Brain microvascular endothelial cell (primary cell): ENCODE results near the gene C14orf180.

ENCODE experiments used
- DNase-seq: peaks from one replicate; pipeline ENCODE4 v3.0.0-alpha.2; 2020
- H3K27ac ChIP-seq: fragments of 250-450 bp; sonication (Bioruptor Pico); 2 replicates; pipeline ENCODE4 v1.5.1; 2020; ENCODE audit warnings: mild to moderate bottlenecking, moderate library complexity
- H3K27me3 ChIP-seq: fragments of 250-450 bp; sonication (Bioruptor Pico); replicated peaks from 2 replicates; pipeline ENCODE4 v1.5.1; 2020; ENCODE audit warnings: mild to moderate bottlenecking
- H3K36me3 ChIP-seq: fragments of 250-450 bp; sonication (Bioruptor Pico); replicated peaks from 2 replicates; pipeline ENCODE4 v1.5.1; 2020; ENCODE audit warnings: mild to moderate bottlenecking
- H3K4me3 ChIP-seq: 2 replicates; pipeline ENCODE4 v1.5.1; 2011; ENCODE audit warnings: low read depth, mild to moderate bottlenecking, control low read depth, low read length, moderate library complexity
- CTCF ChIP-seq: IDR thresholded peaks from 2 replicates; pipeline ENCODE4 v1.5.1; 2011; ENCODE audit warnings: low read depth, mild to moderate bottlenecking, moderate library complexity, low read length, control low read depth, inconsistent platforms; ENCODE audit errors: missing control alignments
- in situ Hi-C: cut with HindIII; loops from 2 replicates; pipeline ENCODE4 v1.10.0; 2017; ENCODE audit warnings: low sequenced_read_pairs, low pct_ligation_motif_present

The C14orf180 gene

GRCh38 chr14:104579507-104579906 is at the start of gene C14orf180:
TSS of gene C14orf180 (plus strand) at chr14:104579764. CDS start at chr14:104586431, 6,667 bp downstream.
- DNase-seq: no peak
- Histone ChIP-seq H3K27me3 (no peaks in the 10 kb centered on the region), H3K4me3 (no peak within 1 kb of the TSS), H3K36me3 (no peaks in the 10 kb centered on the region), H3K27ac (no peak within 1 kb of the TSS)
- no peak for TF ChIP-seq CTCF
- in situ Hi-C loops: no loop called here

- TF ChIP-seq CTCF: no peak
- no peaks in the 10 kb centered on the region for H3K36me3 ChIP-seq
- H3K27ac ChIP-seq: no peak overlapping the region
- no peak overlapping the region for H3K4me3 ChIP-seq
- H3K27me3 ChIP-seq: no peaks in the 10 kb centered on the region
- no peak for DNase-seq
- in situ Hi-C loops: no loop called here
Observed at GRCh38 chr14:104530646-104531045, 48.9 kb upstream of the C14orf180 start.

- Histone ChIP-seq H3K27ac (no peak overlapping the region), H3K27me3 (no peaks in the 10 kb centered on the region), H3K4me3 (no peak overlapping the region), H3K36me3 (no peaks in the 10 kb centered on the region)
- no peak for TF ChIP-seq CTCF
- no peak for DNase-seq
- in situ Hi-C loops: no loop called here
Observed at GRCh38 chr14:104531421-104532190, 48.0 kb upstream of the C14orf180 start.

- no peak for DNase-seq
- Histone ChIP-seq H3K27ac (no peak overlapping the region), H3K36me3 (no peaks in the 10 kb centered on the region), H3K4me3 (no peak overlapping the region), H3K27me3 (no peaks in the 10 kb centered on the region)
- no peak for TF ChIP-seq CTCF
- in situ Hi-C loops: no loop called here
Observed at GRCh38 chr14:104532191-104532555, 47.4 kb upstream of the C14orf180 start.

- in situ Hi-C loops: no loop called here
- TF ChIP-seq CTCF: no peak
- Histone ChIP-seq H3K36me3 (no peaks in the 10 kb centered on the region), H3K4me3 (no peak overlapping the region), H3K27me3 (no peaks in the 10 kb centered on the region), H3K27ac (no peak overlapping the region)
- DNase-seq: no peak
Observed at GRCh38 chr14:104534036-104534435, 45.5 kb upstream of the C14orf180 start.
